WTC11 (cell line): Measurements from ENCODE around the gene STXBP6. TPM values are rescaled to one million over a fixed set of nuclear protein-coding genes. Genes with fewer than 3 reads are reported as not detected.

Experiments used
- ATAC-seq: fragments of 200-7000 bp; cut with Tn5 transposase; 2 replicates; pipeline ENCODE4 v1.10.0; 2021; ENCODE audit warnings: mild to moderate bottlenecking, moderate library complexity
- CTCF ChIA-PET: fragments of 300-600 bp; sonication (Branson Sonifier 250); formaldehyde crosslinking; loops from one replicate; lab custom pipeline; 2021; ENCODE audit warnings: antibody characterized with exemption; lab: Charles Lee
- POLR2A ChIA-PET: fragments of 350-600 bp; sonication (Branson Sonifier 250); formaldehyde crosslinking; loops from one replicate; lab custom pipeline; 2021; ENCODE audit warnings: antibody characterized with exemption; lab: Charles Lee
- DNase-seq: peaks from one replicate; pipeline ENCODE4 v3.0.0; 2021; ENCODE audit warnings: low spot score
- H3K27ac Mint-ChIP-seq: 2 replicates; pipeline ENCODE4 v1.8.0; 2021; ENCODE audit warnings: mixed read lengths
- H3K27me3 Mint-ChIP-seq: 2 replicates; pipeline ENCODE4 v1.8.0; 2021; ENCODE audit warnings: low read depth, mild to moderate bottlenecking, moderate library complexity, mixed read lengths
- H3K36me3 Mint-ChIP-seq: 2 replicates; pipeline ENCODE4 v1.8.0; 2021; ENCODE audit warnings: mixed read lengths
- H3K4me1 Mint-ChIP-seq: 2 replicates; pipeline ENCODE4 v1.8.0; 2022; ENCODE audit warnings: mixed read lengths
- H3K4me3 Mint-ChIP-seq: 2 replicates; pipeline ENCODE4 v1.8.0; 2021; ENCODE audit warnings: mild to moderate bottlenecking, moderate library complexity, mixed read lengths
- H3K9me3 Mint-ChIP-seq: 2 replicates; pipeline ENCODE4 v1.8.0; 2021; ENCODE audit warnings: mixed read lengths
- GABPB1 ChIP-seq: sonication (generic); formaldehyde crosslinking; IDR thresholded peaks from 2 replicates; pipeline ENCODE4 v1.8.1; 2023; ENCODE audit warnings: mild to moderate bottlenecking, missing genetic modification reagents
- NR2C2 ChIP-seq: sonication (generic); formaldehyde crosslinking; IDR thresholded peaks from 2 replicates; pipeline ENCODE4 v1.8.0; 2022; ENCODE audit warnings: mild to moderate bottlenecking, missing genetic modification reagents
- OVOL2 ChIP-seq: fragments of 250-450 bp; sonication (Bioruptor Pico); IDR thresholded peaks from 2 replicates; pipeline ENCODE4 v1.9.0; 2021; ENCODE audit warnings: mild to moderate bottlenecking, borderline replicate concordance
- TEAD1 ChIP-seq: sonication (generic); formaldehyde crosslinking; IDR thresholded peaks from 2 replicates; pipeline ENCODE4 v1.8.0; 2022; ENCODE audit warnings: mild to moderate bottlenecking, missing genetic modification reagents
- TP53 ChIP-seq: sonication (generic); formaldehyde crosslinking; IDR thresholded peaks from 2 replicates; pipeline ENCODE4 v1.8.1; 2023; ENCODE audit warnings: mild to moderate bottlenecking, missing genetic modification reagents
- total RNA-seq: library from RNA; stranded (reverse); gene quantifications from 3 replicates; pipeline ENCODE4 v1.2.3, GENCODE V29; 2021
- TF ChIP-seq, protein P1 (sequence below): fragments of 250-450 bp; sonication (Bioruptor Pico); IDR thresholded peaks from 2 replicates; pipeline ENCODE4 v2.1.2; 2022; ENCODE audit warnings: mild to moderate bottlenecking, moderate library complexity
- TF ChIP-seq, protein P2 (sequence below): sonication (generic); formaldehyde crosslinking; IDR thresholded peaks from 2 replicates; pipeline ENCODE4 v1.8.0; 2022; ENCODE audit warnings: mild to moderate bottlenecking, missing genetic modification reagents
- TF ChIP-seq, protein P3 (sequence below): fragments of 250-450 bp; sonication (Bioruptor Pico); IDR thresholded peaks from 2 replicates; pipeline ENCODE4 v1.9.0; 2021; ENCODE audit warnings: mild to moderate bottlenecking
- TF ChIP-seq, protein P4 (sequence below): sonication (generic); formaldehyde crosslinking; IDR thresholded peaks from 2 replicates; pipeline ENCODE4 v1.8.0; 2022; ENCODE audit warnings: mild to moderate bottlenecking, missing genetic modification reagents

Gene STXBP6
- total RNA-seq, 1 experiment from 2014 or later = 4.2 TPM

DNA sequence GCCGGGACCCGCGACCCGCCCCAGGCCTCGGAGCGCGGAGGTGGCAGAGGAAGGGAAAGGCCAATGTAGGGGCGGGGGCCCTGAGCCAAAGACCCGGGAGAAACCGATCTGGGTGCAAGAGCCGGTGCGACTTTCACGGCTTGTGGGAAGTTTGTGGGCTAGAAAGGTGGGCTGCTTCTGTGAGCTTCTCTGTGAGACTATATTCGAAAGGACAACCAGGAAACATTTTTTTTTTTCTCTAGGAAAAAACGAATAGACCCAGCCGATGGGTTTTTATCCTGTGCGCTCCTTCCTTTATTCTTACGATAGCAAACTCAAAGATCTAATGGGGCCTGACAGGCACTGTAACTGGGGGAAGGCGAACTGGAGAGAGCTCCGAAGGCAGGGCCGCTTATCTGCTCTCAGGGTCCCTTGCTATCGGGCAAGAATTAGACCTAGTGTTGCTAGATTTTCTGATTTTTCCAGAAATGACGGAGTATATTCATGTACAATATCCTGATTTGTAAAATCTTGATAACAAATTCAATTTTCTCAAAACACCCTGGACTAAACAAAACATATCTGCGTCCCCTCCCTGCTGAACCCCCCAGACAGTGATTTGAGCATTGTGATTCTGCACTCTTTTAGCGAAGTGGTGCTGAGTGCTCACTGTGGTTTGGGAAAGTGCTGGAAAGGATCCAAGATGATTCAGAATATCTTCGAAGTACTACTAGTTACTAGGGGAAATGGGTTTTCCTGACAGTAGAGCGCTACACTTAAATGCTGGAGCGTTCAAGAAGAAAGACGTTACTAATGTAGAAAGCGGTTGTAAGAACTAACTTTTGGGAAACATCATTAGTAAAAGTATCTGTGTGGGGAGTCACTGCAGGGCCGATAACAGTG, 563 bp upstream of the STXBP6 start:
- POLR2A ChIA-PET = interaction anchor here (0.7 kb wide), 1 partner anchor 245 kb away, joined by 4 read pairs; no protein-coding TSS in a partner anchor
- Mint-ChIP-seq H3K27me3 (peaks cover 58% of the 10 kb centered on the region), H3K36me3 (no peaks in the 10 kb centered on the region), H3K4me1 (peaks cover 32% of the 10 kb centered on the region), H3K9me3 (no peaks in the 10 kb centered on the region), H3K4me3 (peak overlapping the region; percentile 85), H3K27ac (no peak overlapping the region)
- CTCF ChIA-PET = interaction anchor here (0.5 to 2.2 kb wide), 7 partner anchors 82 to 345 kb away, joined by 3 to 21 read pairs (median 3); no protein-coding TSS in a partner anchor
- ATAC-seq (peak; percentile 25), DNase-seq (no peak)
- TF ChIP-seq, protein P1, sequence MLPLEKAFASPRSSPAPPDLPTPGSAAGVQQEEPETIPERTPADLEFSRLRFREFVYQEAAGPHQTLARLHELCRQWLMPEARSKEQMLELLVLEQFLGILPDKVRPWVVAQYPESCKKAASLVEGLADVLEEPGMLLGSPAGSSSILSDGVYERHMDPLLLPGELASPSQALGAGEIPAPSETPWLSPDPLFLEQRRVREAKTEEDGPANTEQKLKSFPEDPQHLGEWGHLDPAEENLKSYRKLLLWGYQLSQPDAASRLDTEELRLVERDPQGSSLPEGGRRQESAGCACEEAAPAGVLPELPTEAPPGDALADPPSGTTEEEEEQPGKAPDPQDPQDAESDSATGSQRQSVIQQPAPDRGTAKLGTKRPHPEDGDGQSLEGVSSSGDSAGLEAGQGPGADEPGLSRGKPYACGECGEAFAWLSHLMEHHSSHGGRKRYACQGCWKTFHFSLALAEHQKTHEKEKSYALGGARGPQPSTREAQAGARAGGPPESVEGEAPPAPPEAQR (CRISPR knock-in tag) = no peak
- TF ChIP-seq GABPB1 = 0 out of 2 replicates have a peak, but pooled peaks have one; percentile 1

DNA sequence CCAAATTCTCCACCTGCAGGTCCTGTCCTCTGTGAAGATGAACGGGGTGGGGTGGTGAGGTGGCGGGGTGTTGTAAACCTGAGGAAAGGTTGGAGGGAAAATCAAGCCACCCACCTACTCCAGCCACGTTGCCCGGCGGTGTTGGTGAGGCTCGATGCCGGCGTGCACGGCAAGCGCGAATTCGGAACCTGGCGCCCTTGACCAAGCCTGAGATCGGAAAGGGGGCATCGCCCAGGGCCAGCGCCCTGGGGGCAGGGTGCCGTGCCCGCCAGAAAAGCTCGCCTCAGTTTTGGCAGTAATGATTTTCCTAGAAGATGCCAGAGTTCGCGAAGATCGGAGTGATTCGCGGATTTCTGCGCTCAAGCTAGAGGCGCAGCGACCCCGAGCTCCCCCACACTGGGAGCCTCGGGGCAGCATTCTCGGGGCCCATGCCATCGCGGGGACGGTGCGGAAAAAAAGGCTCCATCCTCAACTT, 817 bp downstream of the STXBP6 start:
- no peaks in the 10 kb centered on the region for H3K9me3 Mint-ChIP-seq
- POLR2A ChIA-PET = no interaction called here
- no peak overlapping the region for H3K27ac Mint-ChIP-seq
- no peak for DNase-seq
- H3K4me3 Mint-ChIP-seq = peak overlapping the region; percentile 76
- ATAC-seq = peak; percentile 6
- H3K4me1 Mint-ChIP-seq = peaks cover 32% of the 10 kb centered on the region
- peaks cover 58% of the 10 kb centered on the region for H3K27me3 Mint-ChIP-seq
- CTCF ChIA-PET = interaction anchor here (2.2 kb wide), 2 partner anchors 84 to 243 kb away, joined by 14 to 21 read pairs; no protein-coding TSS in a partner anchor
- no peaks in the 10 kb centered on the region for H3K36me3 Mint-ChIP-seq
- TF ChIP-seq, protein P2, sequence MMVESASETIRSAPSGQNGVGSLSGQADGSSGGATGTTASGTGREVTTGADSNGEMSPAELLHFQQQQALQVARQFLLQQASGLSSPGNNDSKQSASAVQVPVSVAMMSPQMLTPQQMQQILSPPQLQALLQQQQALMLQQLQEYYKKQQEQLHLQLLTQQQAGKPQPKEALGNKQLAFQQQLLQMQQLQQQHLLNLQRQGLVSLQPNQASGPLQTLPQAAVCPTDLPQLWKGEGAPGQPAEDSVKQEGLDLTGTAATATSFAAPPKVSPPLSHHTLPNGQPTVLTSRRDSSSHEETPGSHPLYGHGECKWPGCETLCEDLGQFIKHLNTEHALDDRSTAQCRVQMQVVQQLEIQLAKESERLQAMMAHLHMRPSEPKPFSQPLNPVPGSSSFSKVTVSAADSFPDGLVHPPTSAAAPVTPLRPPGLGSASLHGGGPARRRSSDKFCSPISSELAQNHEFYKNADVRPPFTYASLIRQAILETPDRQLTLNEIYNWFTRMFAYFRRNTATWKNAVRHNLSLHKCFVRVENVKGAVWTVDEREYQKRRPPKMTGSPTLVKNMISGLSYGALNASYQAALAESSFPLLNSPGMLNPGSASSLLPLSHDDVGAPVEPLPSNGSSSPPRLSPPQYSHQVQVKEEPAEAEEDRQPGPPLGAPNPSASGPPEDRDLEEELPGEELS (CRISPR knock-in tag) = 0 out of 2 replicates have a peak, but pooled peaks have one; percentile 33
- TF ChIP-seq, protein P3, sequence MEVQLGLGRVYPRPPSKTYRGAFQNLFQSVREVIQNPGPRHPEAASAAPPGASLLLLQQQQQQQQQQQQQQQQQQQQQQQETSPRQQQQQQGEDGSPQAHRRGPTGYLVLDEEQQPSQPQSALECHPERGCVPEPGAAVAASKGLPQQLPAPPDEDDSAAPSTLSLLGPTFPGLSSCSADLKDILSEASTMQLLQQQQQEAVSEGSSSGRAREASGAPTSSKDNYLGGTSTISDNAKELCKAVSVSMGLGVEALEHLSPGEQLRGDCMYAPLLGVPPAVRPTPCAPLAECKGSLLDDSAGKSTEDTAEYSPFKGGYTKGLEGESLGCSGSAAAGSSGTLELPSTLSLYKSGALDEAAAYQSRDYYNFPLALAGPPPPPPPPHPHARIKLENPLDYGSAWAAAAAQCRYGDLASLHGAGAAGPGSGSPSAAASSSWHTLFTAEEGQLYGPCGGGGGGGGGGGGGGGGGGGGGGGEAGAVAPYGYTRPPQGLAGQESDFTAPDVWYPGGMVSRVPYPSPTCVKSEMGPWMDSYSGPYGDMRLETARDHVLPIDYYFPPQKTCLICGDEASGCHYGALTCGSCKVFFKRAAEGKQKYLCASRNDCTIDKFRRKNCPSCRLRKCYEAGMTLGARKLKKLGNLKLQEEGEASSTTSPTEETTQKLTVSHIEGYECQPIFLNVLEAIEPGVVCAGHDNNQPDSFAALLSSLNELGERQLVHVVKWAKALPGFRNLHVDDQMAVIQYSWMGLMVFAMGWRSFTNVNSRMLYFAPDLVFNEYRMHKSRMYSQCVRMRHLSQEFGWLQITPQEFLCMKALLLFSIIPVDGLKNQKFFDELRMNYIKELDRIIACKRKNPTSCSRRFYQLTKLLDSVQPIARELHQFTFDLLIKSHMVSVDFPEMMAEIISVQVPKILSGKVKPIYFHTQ (CRISPR knock-in tag) = no peak
- TF ChIP-seq, protein P4, sequence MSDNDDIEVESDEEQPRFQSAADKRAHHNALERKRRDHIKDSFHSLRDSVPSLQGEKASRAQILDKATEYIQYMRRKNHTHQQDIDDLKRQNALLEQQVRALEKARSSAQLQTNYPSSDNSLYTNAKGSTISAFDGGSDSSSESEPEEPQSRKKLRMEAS = peak; percentile 10; the same call in 1 of the 2 replicates
- TF ChIP-seq TEAD1 (CRISPR knock-in tag) (no peak), TP53 (CRISPR knock-in tag) (0 out of 2 replicates have a peak, but pooled peaks have one; percentile 8), NR2C2 (CRISPR knock-in tag) (no peak)

DNA sequence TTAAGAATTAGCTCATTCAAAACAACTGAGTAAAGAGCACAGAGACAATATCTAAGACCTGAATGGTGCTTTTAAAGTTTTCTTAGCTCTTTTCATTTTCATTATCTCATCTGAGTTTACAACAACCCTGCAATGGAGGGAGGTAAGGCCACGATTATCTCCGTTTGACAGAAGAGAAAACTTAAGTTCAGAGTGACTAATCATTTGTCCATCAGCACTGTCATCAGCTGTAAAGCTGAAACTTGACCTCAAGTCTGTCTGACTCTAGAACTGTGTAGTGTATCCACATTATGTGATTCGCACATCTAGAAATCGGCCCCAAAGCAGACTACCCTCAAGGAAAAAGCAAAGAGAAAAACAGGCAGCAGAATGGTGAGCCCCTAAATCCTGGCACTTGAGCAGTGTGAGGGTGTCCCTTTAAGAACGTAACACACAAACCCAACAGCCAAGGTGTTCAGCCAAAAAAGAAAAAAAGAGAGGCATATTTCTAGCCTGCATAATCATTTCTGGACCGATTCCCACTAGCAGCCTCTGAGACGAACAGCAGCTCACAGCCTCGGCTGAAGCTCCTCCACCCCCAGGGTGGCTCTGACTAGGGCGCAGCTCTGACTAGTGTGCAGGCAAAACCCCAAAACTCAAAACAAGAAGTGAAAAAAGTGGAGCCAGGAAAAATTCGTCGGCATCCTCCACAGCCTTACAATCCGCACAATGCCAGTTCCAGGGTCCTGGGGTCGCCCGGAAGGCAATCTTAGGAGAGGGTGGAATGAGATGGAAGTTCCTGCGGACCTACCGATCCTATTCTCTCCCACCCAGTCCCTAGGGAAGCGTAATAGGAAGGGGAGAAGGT, 1.6 kb downstream of the STXBP6 start:
- Mint-ChIP-seq H3K4me1 (peaks cover 34% of the 10 kb centered on the region), H3K27me3 (peaks cover 55% of the 10 kb centered on the region), H3K4me3 (peak overlapping the region; percentile 76), H3K27ac (no peak overlapping the region), H3K9me3 (no peaks in the 10 kb centered on the region), H3K36me3 (no peaks in the 10 kb centered on the region)
- ATAC-seq (no peak), DNase-seq (no peak)
- CTCF ChIA-PET = interaction anchor here (1.1 to 5.3 kb wide), 4 partner anchors 84 to 242 kb away, joined by 4 to 30 read pairs (median 18); no protein-coding TSS in a partner anchor
- TF ChIP-seq, protein P4 = 0 out of 2 replicates have a peak, but pooled peaks have one; percentile 8
- TF ChIP-seq OVOL2 (CRISPR knock-in tag) = no peak
- POLR2A ChIA-PET = no interaction called here
